ENCODE results near the gene CADPS.

DNA sequence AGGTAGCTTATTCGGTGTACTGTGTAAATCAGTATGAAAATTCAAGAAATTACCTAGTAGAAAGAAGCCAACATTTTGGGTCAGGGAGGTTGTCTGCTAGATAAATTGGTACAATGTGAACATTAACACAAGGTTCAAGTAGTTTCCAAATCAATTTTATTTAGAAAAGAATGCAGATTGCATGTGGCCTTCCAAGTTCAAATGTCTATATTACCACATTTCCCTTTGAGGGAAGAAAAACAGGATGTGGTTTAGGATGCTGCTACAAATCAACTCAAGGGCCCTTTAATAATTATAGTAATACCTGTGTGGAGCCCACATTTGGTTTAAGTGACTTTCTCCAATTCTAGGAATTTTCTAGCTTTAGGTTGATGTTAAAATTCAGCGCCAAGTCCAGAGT is 57.5 kb downstream of the CADPS start:
- TF ChIP-seq POLR2AphosphoS5 (IDR thresholded peaks at IDR 0.05; ENCODE audit: low read depth, low read length), result no peak
- no peak for TF ChIP-seq SIN3A (IDR thresholded peaks at IDR 0.05; ENCODE audit: borderline replicate concordance, insufficient read depth, low read length)

Measured in PFSK-1 (cell line).